ENCODE results near the gene STX4. TPM values are rescaled to one million over a fixed set of nuclear protein-coding genes. Genes with fewer than 3 reads are reported as not detected.

STX4 gene
- total RNA-seq, 1 donor from 2014 or later, result 35.3 TPM

DNA sequence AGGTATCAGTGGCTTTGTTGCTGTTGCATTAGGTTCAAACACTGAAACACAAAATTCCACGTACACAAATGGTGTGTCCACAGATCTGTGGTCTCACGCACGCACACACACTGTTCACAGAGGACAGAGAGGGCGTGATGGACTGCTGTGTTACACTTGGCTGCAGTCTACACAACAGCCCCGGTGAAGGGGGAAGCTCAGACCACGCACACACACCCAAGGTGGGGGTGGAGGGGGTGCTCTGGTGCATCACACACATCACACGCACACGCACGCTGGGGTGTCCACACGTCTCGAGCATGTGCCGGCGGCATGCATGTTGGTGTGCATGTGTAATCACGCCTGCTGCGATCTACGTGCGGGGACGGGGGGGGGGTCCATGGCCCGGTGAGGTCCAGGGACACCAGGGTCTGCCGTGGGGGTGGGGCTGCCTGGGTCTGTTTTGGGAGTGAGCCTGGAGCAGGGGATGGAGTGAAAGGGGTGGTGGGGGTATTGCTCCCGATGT is 41.0 kb upstream of the STX4 start:
- peaks cover 4% of the 10 kb centered on the region for H3K36me3 Mint-ChIP-seq
- H3K4me1 Mint-ChIP-seq (ENCODE audit: unreplicated experiment), result no peaks in the 10 kb centered on the region

DNA sequence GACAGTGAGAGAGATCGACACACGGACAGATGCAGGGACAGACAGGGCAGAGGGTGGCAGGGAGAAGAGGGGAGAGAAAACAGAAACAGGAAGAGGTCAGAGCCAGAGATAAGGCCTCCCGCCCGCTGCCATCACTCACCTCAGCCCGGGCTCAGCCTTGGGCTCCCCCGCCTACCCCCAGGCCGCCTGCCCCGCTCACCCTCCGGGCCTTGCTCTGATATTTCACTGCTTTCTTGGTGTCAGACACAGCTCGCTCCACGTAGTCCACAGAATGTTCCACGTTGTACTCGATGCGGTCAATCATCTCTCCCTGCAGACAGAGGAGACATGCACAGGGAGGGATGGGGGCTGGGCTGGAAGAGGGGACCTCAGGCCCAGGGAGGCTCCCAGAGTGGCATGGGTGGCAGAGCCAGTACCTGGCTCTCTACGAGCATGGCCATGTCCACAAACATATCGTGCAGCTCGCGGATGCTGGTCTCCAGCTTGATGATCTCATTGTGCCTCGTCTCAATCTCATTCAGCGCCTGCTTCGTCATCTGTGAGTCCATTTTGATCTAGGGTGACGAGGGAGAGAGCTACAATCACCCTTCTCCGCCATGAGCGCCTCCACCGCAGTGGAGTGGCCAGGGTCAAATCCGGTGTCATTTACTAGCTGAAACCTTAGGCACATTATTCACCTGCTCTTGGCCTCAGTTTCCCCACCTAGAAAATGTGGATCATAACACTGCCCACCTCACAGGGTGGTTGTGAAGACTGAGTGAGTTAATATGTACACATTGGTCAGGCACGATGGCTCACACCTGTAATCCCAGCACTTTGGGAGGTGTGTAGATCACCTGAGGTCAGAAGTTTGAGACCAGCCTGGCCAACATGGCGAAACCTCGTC is 40.2 kb upstream of the STX4 start:
- Mint-ChIP-seq H3K4me1 (ENCODE audit: unreplicated experiment) (peaks cover 4% of the 10 kb centered on the region), H3K27me3 (peaks cover 11% of the 10 kb centered on the region), H3K9me3 (no peaks in the 10 kb centered on the region), H3K27ac (no peak overlapping the region), H3K4me3 (no peak overlapping the region), H3K36me3 (peaks cover 4% of the 10 kb centered on the region)
- no peak for DNase-seq (ENCODE audit: extremely low spot score, unreplicated experiment)
- TF ChIP-seq CTCF (conservative IDR thresholded peaks at IDR 0.05), result no peak

More for the DNA sequence above, 41.0 kb upstream of the STX4 start:
- TF ChIP-seq CTCF (conservative IDR thresholded peaks at IDR 0.05), result no peak
- Mint-ChIP-seq H3K27ac (no peak overlapping the region), H3K27me3 (peaks cover 11% of the 10 kb centered on the region), H3K4me3 (no peak overlapping the region), H3K9me3 (no peaks in the 10 kb centered on the region)
- DNase-seq (ENCODE audit: extremely low spot score, unreplicated experiment), result no peak

- peak overlapping the region; percentile 76 for H3K4me3 Mint-ChIP-seq
- H3K4me1 Mint-ChIP-seq (ENCODE audit: unreplicated experiment), result peaks cover 7% of the 10 kb centered on the region
- no peak for TF ChIP-seq CTCF (conservative IDR thresholded peaks at IDR 0.05)
- peaks cover 4% of the 10 kb centered on the region for H3K36me3 Mint-ChIP-seq
- DNase-seq (ENCODE audit: extremely low spot score, unreplicated experiment), result no peak
- peaks cover 11% of the 10 kb centered on the region for H3K27me3 Mint-ChIP-seq
- no peaks in the 10 kb centered on the region for H3K9me3 Mint-ChIP-seq
- peak overlapping the region; percentile 81 for H3K27ac Mint-ChIP-seq
Measured at GRCh38 chr16:30995927-30996323, 37.4 kb upstream of the STX4 start.

DNA sequence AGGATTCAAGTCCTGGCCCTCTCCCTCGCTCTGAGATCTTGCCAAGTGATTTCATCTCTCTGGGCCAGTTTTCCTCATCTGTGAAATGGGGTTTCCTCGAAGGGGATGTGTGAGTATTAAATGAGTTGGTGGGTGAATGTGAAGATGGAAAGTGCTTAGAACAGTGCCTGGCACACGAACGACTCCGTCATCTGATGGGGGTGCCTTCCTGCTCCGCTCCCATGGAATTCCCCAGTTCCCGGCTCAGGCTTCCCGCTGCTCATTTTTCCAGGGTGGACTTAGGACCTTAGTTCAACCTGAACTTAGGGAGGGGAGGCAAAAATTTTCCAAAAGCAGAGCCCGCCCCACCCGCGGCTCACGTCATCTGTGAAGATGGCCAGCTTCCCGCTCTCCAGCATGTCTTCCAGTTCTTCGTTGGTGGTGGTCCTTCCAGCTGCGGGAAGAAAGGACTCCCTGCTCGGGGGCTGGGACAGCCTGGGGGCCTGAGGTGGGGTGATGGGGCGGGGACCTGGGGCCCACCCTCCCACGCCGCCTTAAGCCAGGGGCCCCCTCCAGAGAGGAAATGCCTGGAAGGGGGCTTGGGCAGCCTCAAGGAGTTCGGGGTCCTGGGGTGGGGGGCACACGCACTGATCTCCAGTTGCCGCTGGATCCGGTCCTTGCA is 36.9 kb upstream of the STX4 start:
- Mint-ChIP-seq H3K36me3 (peaks cover 4% of the 10 kb centered on the region), H3K4me3 (peak overlapping the region; percentile 81), H3K9me3 (no peaks in the 10 kb centered on the region), H3K27ac (peak overlapping the region; percentile 81), H3K4me1 (ENCODE audit: unreplicated experiment) (peaks cover 7% of the 10 kb centered on the region), H3K27me3 (peaks cover 11% of the 10 kb centered on the region)
- DNase-seq (ENCODE audit: extremely low spot score, unreplicated experiment), result no peak
- TF ChIP-seq CTCF (conservative IDR thresholded peaks at IDR 0.05), result no peak

GRCh38 chr16:30996985-30997724 is 36.2 kb upstream of the STX4 start:
- H3K4me3 Mint-ChIP-seq, result peak overlapping the region; percentile 81
- TF ChIP-seq CTCF (conservative IDR thresholded peaks at IDR 0.05), result no peak
- no peak overlapping the region for H3K27ac Mint-ChIP-seq
- peaks cover 4% of the 10 kb centered on the region for H3K36me3 Mint-ChIP-seq
- H3K9me3 Mint-ChIP-seq, result no peaks in the 10 kb centered on the region
- peaks cover 10% of the 10 kb centered on the region for H3K4me1 Mint-ChIP-seq (ENCODE audit: unreplicated experiment)
- H3K27me3 Mint-ChIP-seq, result peaks cover 13% of the 10 kb centered on the region
- no peak for DNase-seq (ENCODE audit: extremely low spot score, unreplicated experiment)

All from type B pancreatic cell (in vitro differentiated cells).